Mesendoderm (in vitro differentiated cells): Measurements from ENCODE around the gene ANKLE1.
A peak's percentile ranks its signal among the peaks of the same experiment; 100 is the strongest.

Source experiments
- DNase-seq: peaks from one replicate; pipeline ENCODE4 v3.0.0; 2013
- H2AK5ac ChIP-seq: 2 replicates; pipeline ENCODE4 v1.6.1; 2013; ENCODE audit warnings: low read length, inconsistent platforms
- H2BK120ac ChIP-seq: 2 replicates; pipeline ENCODE4 v1.6.1; 2013; ENCODE audit warnings: low read depth, mild to moderate bottlenecking, low read length, moderate library complexity, mixed read lengths
- H2BK15ac ChIP-seq: replicated peaks from 2 replicates; pipeline ENCODE4 v1.6.1; 2013; ENCODE audit warnings: low read depth, mild to moderate bottlenecking, moderate library complexity
- H2BK5ac ChIP-seq: 2 replicates; pipeline ENCODE4 v1.6.1; 2013; ENCODE audit warnings: low read length, inconsistent platforms
- H3K18ac ChIP-seq: 2 replicates; pipeline ENCODE4 v1.6.1; 2013; ENCODE audit warnings: mild to moderate bottlenecking, low read length, mixed read lengths
- H3K23ac ChIP-seq: one replicate; pipeline ENCODE4 v1.6.1; 2013; ENCODE audit warnings: low read length
- H3K27ac ChIP-seq: 2 replicates; pipeline ENCODE4 v1.5.1; 2013; ENCODE audit warnings: low read depth, mild to moderate bottlenecking, inconsistent platforms, low read length, moderate library complexity
- H3K27me3 ChIP-seq: 2 replicates; pipeline ENCODE4 v1.6.1; 2013; ENCODE audit warnings: low read length, control low read depth, mild to moderate bottlenecking, inconsistent platforms; ENCODE audit not compliant: insufficient read depth, poor library complexity
- H3K36me3 ChIP-seq: 2 replicates; pipeline ENCODE4 v1.6.1; 2013; ENCODE audit warnings: low read length, inconsistent platforms; ENCODE audit not compliant: control insufficient read depth, insufficient read depth
- H3K4ac ChIP-seq: one replicate; pipeline ENCODE4 v1.6.1; 2013; ENCODE audit warnings: low read depth, mild to moderate bottlenecking, low read length, moderate library complexity
- H3K4me1 ChIP-seq: 2 replicates; pipeline ENCODE4 v1.6.1; 2013; ENCODE audit warnings: low read depth, low read length, inconsistent platforms; ENCODE audit not compliant: control insufficient read depth
- H3K4me2 ChIP-seq: 2 replicates; pipeline ENCODE4 v1.6.1; 2013; ENCODE audit warnings: low read length
- H3K4me3 ChIP-seq: 2 replicates; pipeline ENCODE4 v1.5.1; 2013; ENCODE audit warnings: mild to moderate bottlenecking, low read length
- H3K56ac ChIP-seq: one replicate; pipeline ENCODE4 v1.6.1; 2013; ENCODE audit warnings: low read length
- H3K79me1 ChIP-seq: 2 replicates; pipeline ENCODE4 v1.6.1; 2013; ENCODE audit warnings: low read length, inconsistent platforms
- H3K79me2 ChIP-seq: 2 replicates; pipeline ENCODE4 v1.6.1; 2013; ENCODE audit warnings: mild to moderate bottlenecking, low read length; ENCODE audit not compliant: control insufficient read depth, insufficient read depth
- H3K9ac ChIP-seq: 2 replicates; pipeline ENCODE4 v1.6.1; 2013; ENCODE audit warnings: low read length, inconsistent platforms
- H4K5ac ChIP-seq: one replicate; pipeline ENCODE4 v1.6.1; 2013; ENCODE audit warnings: low read length
- H4K8ac ChIP-seq: one replicate; pipeline ENCODE4 v1.6.1; 2013; ENCODE audit warnings: low read depth, mild to moderate bottlenecking, control low read depth, low read length, moderate library complexity
- WGBS: extraction: QIAGEN DNeasy Blood & Tissue Kit; methylation state at CpG from one replicate; pipeline ENCODE4 v1.1.7; 2013; ENCODE audit warnings: low lambda C conversion rate, missing lambda C conversion rate; ENCODE audit not compliant: insufficient coverage; ENCODE audit errors: extremely low coverage; 5-methylcytosine and 5-hydroxymethylcytosine counted together

Gene ANKLE1

DNA sequence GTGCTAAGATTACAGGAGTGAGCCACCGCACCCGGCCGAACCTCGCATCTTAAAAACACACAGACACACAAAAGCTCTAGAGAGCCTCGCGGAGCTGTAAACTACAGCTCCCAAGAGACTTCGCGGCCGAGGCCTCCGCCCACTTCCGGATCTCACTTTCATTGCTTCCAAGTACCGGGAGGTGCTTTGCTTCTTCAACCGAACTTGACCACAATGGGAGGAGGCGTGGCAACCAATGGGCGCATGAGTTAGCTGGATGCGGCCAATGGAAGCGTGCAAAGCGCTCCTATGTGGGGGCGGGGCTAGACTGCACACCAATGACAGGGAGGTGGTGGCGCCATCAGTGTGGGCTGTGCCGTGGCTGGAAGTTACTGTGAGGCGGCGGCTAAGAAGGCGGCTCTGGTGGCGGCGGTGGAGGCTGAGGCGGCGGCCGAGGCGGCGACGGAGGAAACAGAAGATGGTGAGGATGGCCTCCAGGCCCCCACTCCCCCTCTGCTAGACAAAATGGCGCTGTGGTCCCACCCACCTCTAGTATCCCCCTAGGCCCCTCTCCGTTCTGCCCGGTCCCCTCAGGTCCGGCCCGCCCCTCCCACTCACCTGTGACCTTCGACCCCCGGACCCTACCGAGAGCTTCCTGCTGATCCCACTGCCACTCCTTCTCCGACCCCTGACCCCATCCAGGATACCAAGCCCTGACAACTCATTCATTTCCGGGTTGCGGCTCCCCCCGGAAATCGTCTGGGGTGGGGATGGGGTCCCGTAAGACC lies 27.7 kb downstream of the ANKLE1 start, which contains the start of gene DDA1:
DDA1 (plus strand) TSS at position 366 of the 767 bp plus-strand sequence; CDS start at position 458, 92 bp downstream.
- H3K27me3 ChIP-seq, result no peaks in the 10 kb centered on the region
- WGBS, result no CpG with 5 or more reads among the region's 46 CpGs
- no peak within 1 kb of the TSS for H2BK15ac ChIP-seq
- H4K8ac ChIP-seq, result no peak within 1 kb of the TSS
- peaks cover 17% of the 10 kb centered on the region for H3K79me1 ChIP-seq
- peak within 1 kb of the TSS; percentile 77 for H3K4me2 ChIP-seq
- peak within 1 kb of the TSS; percentile 19 for H2BK5ac ChIP-seq
- DNase-seq, result peak; percentile 100
- H2AK5ac ChIP-seq, result no peak within 1 kb of the TSS
- no peak within 1 kb of the TSS for H3K23ac ChIP-seq
- H3K4ac ChIP-seq, result no peak within 1 kb of the TSS
- H2BK120ac ChIP-seq, result no peak within 1 kb of the TSS
- peaks cover 3% of the 10 kb centered on the region for H3K4me1 ChIP-seq
- H3K9ac ChIP-seq, result peak within 1 kb of the TSS; percentile 90
- peaks cover 22% of the 10 kb centered on the region for H3K79me2 ChIP-seq
- peak within 1 kb of the TSS; percentile 96 for H3K56ac ChIP-seq
- H3K27ac ChIP-seq, result peak within 1 kb of the TSS; percentile 51
- H3K36me3 ChIP-seq, result no peaks in the 10 kb centered on the region
- H3K18ac ChIP-seq, result peak within 1 kb of the TSS; percentile 44
- no peak within 1 kb of the TSS for H4K5ac ChIP-seq
- peak within 1 kb of the TSS; percentile 57 for H3K4me3 ChIP-seq

DNA sequence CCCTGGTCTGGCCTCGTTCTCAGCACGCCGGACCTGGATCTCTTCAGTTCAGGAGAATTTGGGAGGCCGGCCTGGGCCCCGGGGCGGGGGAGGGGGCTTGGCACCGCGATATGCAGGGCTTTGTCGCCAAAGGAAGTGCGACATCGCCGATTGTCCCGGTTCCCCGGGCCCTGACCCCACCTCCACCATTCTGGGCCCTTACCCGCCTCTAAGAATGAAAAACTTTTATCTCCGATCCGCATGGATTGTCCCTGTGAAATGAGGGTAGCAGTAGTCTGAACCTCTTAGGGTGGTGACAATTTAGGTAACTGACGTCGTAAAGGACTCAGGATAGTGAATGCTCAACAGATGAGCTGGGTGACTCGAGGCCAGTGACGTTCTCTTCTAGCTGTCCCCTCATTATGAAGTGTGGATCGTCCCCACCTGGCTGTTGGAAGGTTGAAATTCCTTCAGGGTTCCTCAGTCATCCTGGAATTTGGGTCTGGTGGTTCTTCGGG lies 28.3 kb downstream of the ANKLE1 start:
- Histone ChIP-seq H3K56ac (peak overlapping the region; percentile 96), H3K36me3 (peaks cover 3% of the 10 kb centered on the region), H3K79me1 (peaks cover 17% of the 10 kb centered on the region), H3K79me2 (peaks cover 22% of the 10 kb centered on the region), H2BK5ac (peak overlapping the region; percentile 19), H2BK15ac (no peak overlapping the region), H2AK5ac (no peak overlapping the region), H3K4ac (no peak overlapping the region), H3K27me3 (no peaks in the 10 kb centered on the region), H3K4me3 (peak overlapping the region; percentile 57), H3K9ac (peak overlapping the region; percentile 90), H3K4me1 (peaks cover 2% of the 10 kb centered on the region), H3K27ac (peak overlapping the region; percentile 24), H4K5ac (no peak overlapping the region), H2BK120ac (no peak overlapping the region), H3K4me2 (peak overlapping the region; percentile 77), H3K18ac (peak overlapping the region; percentile 44), H4K8ac (no peak overlapping the region), H3K23ac (no peak overlapping the region)
- no CpG with 5 or more reads among the region's 23 CpGs for WGBS
- DNase-seq, result no peak

DNA sequence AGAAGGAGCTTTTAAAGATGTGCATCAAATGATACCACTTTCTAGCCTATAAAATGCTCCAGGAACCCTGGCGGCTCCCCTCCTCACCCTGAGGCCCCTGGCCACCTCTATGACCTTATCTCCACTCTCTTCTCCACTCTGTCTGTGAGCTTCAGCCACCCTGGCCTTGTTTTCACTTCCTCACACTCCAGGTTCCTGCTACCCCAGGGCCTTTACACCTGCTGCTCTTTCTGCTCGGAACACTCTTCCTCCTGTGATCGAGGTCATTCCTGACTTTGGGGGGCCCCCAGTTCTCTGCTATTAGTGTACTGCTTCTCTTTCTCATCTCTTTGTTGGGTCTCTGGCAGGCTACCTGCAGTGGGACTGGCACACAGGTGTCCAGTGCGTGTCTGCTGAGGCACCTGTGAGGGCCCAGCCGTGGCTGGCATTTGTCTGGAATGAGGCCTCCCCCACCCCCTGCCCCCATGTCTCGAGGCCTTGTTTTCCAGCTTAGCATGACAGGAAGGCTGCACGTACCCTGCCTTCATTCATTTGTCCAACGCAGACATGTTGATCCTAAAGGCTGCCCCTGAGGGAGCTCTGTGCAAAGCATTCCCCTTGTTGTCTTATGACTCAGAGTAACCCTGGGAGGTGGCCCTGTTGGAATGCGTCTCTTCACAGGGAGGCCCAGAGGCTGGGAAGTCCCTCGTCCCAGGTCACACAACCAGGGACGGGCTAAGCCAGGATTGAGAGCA lies 29.9 kb downstream of the ANKLE1 start:
- Histone ChIP-seq H3K9ac (no peak overlapping the region), H3K27ac (no peak overlapping the region), H2BK15ac (no peak overlapping the region), H4K8ac (no peak overlapping the region), H2BK120ac (no peak overlapping the region), H3K23ac (no peak overlapping the region), H4K5ac (no peak overlapping the region), H2AK5ac (no peak overlapping the region), H2BK5ac (no peak overlapping the region), H3K4me1 (peaks cover 2% of the 10 kb centered on the region), H3K4me3 (no peak overlapping the region), H3K4ac (no peak overlapping the region), H3K79me2 (peaks cover 22% of the 10 kb centered on the region), H3K36me3 (peaks cover 6% of the 10 kb centered on the region), H3K79me1 (peaks cover 17% of the 10 kb centered on the region), H3K4me2 (no peak overlapping the region), H3K18ac (no peak overlapping the region), H3K56ac (no peak overlapping the region), H3K27me3 (no peaks in the 10 kb centered on the region)
- peak; percentile 77 for DNase-seq
- no CpG with 5 or more reads among the region's 11 CpGs for WGBS

DNA sequence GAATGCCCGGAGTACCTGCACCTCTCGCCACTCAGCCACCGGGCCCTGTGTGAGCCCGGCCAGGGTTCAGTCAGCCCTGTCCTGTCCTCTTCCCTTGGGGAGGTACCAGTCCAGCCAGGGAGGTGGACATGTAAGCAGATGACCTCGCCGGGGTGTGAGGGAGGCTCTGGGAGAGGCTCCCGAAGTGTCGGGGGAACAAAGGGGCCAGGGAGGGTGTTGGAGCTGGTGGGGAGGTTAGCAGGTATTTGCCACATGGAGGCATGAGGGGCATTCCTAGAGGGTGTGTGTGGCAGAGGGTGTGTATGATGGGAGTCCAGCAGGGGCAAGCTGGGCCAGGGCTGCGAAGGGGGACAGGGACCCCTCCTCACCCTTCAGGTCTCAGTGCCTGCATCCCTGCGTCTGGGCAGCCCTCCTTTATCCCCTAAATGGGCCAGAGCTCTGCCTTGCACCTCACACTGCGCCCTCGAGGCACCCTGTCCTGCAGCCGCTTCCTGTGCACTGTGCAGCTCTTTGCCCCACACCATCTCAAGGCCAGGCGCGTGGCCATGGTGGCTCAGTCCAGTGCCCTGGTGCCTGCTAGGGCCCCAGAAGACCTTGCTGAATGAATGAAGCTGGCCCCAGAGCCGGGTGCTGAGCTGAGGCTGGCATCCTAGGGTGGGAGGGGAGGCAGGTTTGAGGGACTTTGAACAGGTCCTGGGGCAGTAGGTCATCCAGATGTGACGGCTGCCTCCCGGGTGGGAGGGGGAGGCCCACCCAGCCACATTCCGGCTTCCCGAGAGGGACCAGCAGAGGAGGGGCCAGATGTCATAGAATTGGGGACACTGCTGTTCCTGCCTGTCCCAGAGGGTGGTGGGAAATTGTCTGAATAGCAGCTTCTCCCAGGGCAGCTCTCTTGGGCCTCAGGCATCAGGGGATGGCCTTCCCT lies 30.8 kb downstream of the ANKLE1 start:
- Histone ChIP-seq H2AK5ac (no peak overlapping the region), H4K5ac (no peak overlapping the region), H3K56ac (no peak overlapping the region), H3K36me3 (peaks cover 6% of the 10 kb centered on the region), H3K4me1 (peaks cover 2% of the 10 kb centered on the region), H2BK5ac (no peak overlapping the region), H3K27ac (no peak overlapping the region), H3K27me3 (no peaks in the 10 kb centered on the region), H3K23ac (no peak overlapping the region), H3K79me2 (peaks cover 22% of the 10 kb centered on the region), H3K4me2 (no peak overlapping the region), H3K79me1 (peaks cover 17% of the 10 kb centered on the region), H2BK120ac (no peak overlapping the region), H3K4ac (no peak overlapping the region), H3K18ac (no peak overlapping the region), H3K4me3 (no peak overlapping the region), H2BK15ac (no peak overlapping the region), H3K9ac (no peak overlapping the region), H4K8ac (no peak overlapping the region)
- WGBS, result no CpG with 5 or more reads among the region's 20 CpGs
- DNase-seq, result no peak

DNA sequence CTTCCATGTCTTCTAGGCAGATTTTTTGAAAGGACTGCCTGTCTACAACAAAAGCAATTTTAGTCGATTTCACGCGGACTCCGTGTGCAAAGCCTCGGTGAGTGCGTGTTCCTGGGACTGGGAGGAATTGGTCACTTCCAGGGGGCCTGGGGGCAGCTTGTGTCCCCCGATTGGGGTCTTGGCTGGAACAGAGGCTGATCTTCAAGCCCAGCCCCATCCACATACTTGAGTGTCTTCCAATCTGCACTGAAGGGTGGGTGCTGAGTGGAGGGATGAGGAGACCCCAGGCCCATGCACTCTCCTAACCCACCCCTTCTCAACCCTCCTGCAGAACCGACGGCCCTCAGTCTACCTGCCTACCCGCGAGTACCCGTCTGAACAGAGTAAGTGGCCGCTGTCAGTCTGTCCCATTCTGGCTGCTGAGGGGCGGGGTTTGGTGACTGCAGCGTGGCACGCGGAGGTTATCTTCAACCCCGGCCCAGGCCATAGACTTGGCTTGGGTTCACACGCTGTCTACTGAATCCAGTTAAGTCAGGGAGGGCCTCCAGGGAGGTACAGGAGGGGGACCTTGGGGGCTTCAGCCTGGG lies 32.4 kb downstream of the ANKLE1 start:
- Histone ChIP-seq H4K8ac (no peak overlapping the region), H3K4me1 (peaks cover 2% of the 10 kb centered on the region), H3K4me2 (no peak overlapping the region), H3K4ac (no peak overlapping the region), H2BK5ac (no peak overlapping the region), H3K27ac (no peak overlapping the region), H3K23ac (no peak overlapping the region), H3K4me3 (no peak overlapping the region), H3K27me3 (no peaks in the 10 kb centered on the region), H2AK5ac (no peak overlapping the region), H3K79me2 (peaks cover 22% of the 10 kb centered on the region), H4K5ac (no peak overlapping the region), H3K9ac (no peak overlapping the region), H3K56ac (no peak overlapping the region), H3K79me1 (peaks cover 17% of the 10 kb centered on the region), H2BK120ac (no peak overlapping the region), H2BK15ac (no peak overlapping the region), H3K18ac (no peak overlapping the region), H3K36me3 (peaks cover 6% of the 10 kb centered on the region)
- WGBS, result no CpG with 5 or more reads among the region's 19 CpGs
- no peak for DNase-seq
